PC-9 (cell line): ENCODE data around the gene PROSER2.

ENCODE experiments used
- EZH2 ChIP-seq: fragments of 200-600 bp; sonication (generic); IDR thresholded peaks from 2 replicates; pipeline ENCODE4 v1.8.0; 2017; ENCODE audit warnings: antibody characterized with exemption, low read depth
- TF ChIP-seq, protein P1 (sequence below): fragments of 200-600 bp; sonication (generic); conservative IDR thresholded peaks from 2 replicates; pipeline ENCODE4 v1.6.1; 2017; ENCODE audit warnings: mixed run types, antibody characterized with exemption, mild to moderate bottlenecking, moderate library complexity

GRCh38 chr10:11851910-11852309 lies 28.8 kb downstream of the PROSER2 start:
- TF ChIP-seq, protein P1, sequence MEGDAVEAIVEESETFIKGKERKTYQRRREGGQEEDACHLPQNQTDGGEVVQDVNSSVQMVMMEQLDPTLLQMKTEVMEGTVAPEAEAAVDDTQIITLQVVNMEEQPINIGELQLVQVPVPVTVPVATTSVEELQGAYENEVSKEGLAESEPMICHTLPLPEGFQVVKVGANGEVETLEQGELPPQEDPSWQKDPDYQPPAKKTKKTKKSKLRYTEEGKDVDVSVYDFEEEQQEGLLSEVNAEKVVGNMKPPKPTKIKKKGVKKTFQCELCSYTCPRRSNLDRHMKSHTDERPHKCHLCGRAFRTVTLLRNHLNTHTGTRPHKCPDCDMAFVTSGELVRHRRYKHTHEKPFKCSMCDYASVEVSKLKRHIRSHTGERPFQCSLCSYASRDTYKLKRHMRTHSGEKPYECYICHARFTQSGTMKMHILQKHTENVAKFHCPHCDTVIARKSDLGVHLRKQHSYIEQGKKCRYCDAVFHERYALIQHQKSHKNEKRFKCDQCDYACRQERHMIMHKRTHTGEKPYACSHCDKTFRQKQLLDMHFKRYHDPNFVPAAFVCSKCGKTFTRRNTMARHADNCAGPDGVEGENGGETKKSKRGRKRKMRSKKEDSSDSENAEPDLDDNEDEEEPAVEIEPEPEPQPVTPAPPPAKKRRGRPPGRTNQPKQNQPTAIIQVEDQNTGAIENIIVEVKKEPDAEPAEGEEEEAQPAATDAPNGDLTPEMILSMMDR, result no peak
- TF ChIP-seq EZH2, result no peak
